Activated gamma-delta T cell (primary cell): ENCODE data around the gene ZNF184.
"Not testable (repeated sequence)": the region's sequence is repeated elsewhere in the genome, so short reads cannot be mapped to it uniquely, and the experiment has no call there.

Experiments
- DNase-seq: peaks from one replicate; lab custom pipeline; 2025; lab: John Stamatoyannopoulos, UW

The ZNF184 gene

DNA sequence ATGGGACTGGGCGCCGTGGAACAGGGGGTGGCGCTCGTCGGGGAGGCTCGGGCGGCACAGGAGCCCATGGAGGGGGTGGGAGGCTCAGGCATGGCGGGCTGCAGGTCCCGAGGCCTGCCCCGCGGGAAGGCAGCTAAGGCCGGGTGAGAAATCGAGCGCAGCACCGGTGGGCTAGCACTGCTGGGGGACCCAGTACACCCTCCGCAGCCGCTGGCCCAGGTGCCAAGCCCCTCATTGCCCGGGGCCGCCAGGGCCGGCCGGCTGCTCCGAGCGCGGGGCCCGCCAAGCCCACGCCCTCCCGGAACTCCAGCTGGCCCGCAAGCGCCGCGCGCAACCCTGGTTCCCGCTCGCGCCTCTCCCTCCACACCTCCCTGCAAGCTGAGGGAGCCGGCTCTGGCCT, 48.1 kb downstream of the ZNF184 start:
- DNase-seq, result not testable (repeated sequence)

DNA sequence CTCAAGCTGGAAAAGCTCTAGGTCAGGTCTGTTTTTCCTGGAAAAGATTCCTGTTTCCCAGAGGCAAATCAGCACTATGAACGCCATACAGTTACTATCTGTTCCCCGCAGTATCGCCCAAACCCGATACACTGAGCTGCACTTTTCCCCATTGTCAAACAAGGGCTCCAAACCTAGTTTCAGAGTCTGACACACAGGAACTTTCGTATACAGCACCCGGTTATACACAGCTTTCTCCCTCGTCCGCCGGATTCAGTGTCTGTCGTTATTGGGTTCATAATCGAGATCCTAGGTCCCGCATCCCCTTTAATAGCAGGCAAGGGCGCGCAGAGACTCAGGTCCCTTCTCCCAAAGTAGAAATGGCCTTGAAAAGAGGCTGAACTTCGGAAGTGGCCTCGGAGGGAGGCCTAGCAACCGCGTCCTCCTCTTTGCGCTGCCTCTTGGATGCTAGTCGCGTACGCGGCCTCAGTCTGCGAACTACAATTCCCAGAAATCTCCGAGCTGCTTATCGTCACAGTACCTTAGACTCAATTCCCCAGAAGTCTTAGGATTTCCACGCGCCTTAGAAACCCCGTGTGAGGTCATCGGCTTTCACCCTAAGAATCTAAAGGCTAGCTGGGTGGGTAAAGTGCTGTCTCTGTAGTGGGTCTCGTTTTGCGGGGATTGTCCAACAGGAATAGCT, 50.1 kb downstream of the ZNF184 start:
- no peak for DNase-seq

DNA sequence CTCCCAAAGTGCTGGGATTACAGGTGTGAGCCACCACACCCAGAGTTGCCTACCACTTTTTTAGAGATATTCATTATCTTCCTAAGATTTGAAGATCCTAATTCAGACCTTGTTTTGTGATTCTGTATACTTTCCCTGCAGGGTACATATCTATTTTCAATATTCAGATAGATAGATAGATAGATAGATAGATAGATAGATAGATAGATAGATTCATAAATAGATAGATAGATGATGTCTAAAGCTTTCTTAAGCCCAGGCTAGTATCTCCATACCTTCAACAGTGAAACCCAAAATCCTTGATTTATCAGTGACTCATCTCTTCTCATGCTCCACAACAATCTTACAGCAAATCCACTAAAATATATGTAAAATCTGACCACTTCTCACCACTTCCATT, 53.5 kb downstream of the ZNF184 start:
- DNase-seq, result no peak

DNA sequence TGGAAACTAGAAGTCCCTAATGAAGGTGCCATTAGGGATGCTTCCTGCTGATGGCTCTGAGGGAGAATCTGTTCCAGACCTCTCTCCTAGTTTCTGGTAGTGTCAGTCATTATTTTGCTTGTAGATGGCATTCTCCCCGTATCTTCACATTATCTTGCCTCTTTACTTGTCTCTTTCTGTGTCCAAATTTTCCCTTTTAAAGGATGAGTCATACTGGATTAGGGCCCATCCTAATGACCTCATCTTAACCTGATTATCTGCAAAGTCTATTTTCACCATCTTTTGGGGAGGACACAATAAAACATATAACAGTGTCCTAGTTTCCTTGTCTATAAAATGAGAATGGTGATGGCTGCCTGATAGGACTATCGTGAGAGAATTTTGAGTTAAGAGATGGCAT, 57.0 kb downstream of the ZNF184 start:
- DNase-seq, result no peak

GRCh38 chr6:27414996-27415395, 57.9 kb downstream of the ZNF184 start:
- DNase-seq, result no peak

GRCh38 chr6:27414300-27414699, 58.6 kb downstream of the ZNF184 start:
- no peak for DNase-seq

DNA sequence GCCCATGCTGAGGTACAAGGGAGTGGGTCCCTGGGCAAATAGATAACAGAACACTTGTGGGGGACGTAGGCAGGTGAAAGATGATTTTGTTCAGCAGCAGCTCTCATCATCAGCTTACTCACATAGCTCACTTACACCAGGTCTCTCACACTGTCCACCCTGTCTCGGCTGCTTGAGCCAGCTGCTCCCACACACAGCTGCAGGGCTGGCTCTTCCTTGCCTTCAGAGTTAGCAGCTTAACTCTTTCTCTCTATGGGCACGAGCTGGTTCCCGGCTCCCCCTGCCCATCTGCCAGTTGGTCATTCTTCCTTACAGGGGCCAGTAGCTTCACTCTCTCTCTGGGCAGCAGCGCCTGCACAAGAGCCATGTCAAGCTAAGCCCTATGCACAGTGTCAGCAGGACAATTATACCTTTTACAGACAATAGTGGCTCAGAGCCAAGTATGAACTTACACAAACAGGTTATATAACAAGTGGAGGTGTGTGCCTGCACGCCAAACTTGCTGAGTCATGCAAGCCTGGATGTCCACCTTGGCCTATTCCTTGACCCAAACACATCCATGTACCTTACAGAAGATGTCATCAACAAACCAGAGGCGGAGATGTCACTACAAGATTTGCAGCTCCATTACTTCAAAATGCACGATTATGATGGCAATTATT, 65.6 kb downstream of the ZNF184 start:
- DNase-seq, result no peak

- no peak for DNase-seq
Measured at GRCh38 chr6:27406085-27406484, 66.8 kb downstream of the ZNF184 start.

DNA sequence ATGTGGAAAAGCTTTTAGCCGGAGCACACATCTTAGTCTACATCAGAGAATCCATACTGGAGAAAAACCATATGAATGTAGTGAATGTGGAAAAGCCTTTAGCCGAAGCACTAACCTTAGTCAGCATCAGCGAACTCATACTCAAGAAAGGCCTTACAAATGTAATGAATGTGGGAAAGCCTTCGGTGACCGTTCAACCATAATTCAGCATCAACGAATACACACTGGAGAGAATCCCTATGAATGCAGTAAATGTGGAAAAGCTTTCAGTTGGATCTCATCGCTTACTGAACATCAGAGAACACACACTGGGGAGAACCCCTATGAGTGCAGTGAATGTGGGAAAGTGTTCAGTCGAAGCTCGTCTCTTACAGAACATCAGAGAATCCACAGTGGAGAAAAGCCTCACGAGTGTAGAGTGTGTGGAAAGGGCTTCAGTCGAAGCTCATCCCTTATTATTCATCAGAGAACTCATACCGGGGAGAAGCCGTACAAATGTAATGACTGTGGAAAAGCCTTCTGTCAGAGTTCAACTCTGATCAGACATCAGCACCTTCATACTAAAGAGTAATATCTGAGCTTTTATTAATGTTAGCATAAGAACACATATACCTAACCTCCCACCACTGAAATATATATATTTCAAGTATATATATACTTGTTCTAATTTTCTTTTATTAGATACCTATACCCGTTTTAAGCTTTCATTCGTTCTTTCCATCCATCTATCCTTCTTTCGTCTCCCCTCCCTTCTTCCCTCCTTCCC, 71.8 kb downstream of the ZNF184 start:
- no peak for DNase-seq
